H1 (cell line): ENCODE measurements around the gene RNU4-1.
A peak's percentile ranks its signal among the peaks of the same experiment; 100 is the strongest.

Source experiments
- BRCA1 ChIP-seq: IDR thresholded peaks from 2 replicates; pipeline ENCODE4 v1.6.1; 2012; ENCODE audit warnings: low read depth, low read length, improper control_type of control experiment
- EP300 ChIP-seq, 2 experiments: IDR thresholded peaks; 1 replicate in 1 of 2; 2 replicates in 1 of 2; pipeline ENCODE4 v1.6.1; 2011 to 2012; ENCODE audit warnings: low read depth in 2 of 2, low read length in 2 of 2, mild to moderate bottlenecking in 2 of 2, borderline replicate concordance in 1 of 2, inconsistent platforms in 1 of 2, moderate library complexity in 1 of 2
- EZH2 ChIP-seq: fragments of 200-600 bp; sonication (generic); IDR thresholded peaks from 2 replicates; pipeline ENCODE4 v1.7.1; 2012; ENCODE audit warnings: low read depth, mild to moderate bottlenecking, moderate library complexity, low read length, inconsistent platforms; ENCODE audit not compliant: severe bottlenecking
- JUN ChIP-seq: IDR thresholded peaks from 2 replicates; pipeline ENCODE4 v1.6.1; 2011; ENCODE audit warnings: low read depth, mild to moderate bottlenecking, improper control_type of control experiment, low read length
- POLR2A ChIP-seq, 2 experiments: IDR thresholded peaks; 1 replicate in 1 of 2; 2 replicates in 1 of 2; pipeline ENCODE4 v1.6.1; 2011; ENCODE audit warnings: low read depth in 2 of 2, low read length in 2 of 2, mild to moderate bottlenecking in 2 of 2; ENCODE audit errors: control extremely low read depth in 1 of 2
- POLR2AphosphoS5 ChIP-seq: IDR thresholded peaks from 2 replicates; pipeline ENCODE4 v1.6.1; 2011; ENCODE audit warnings: low read depth, low read length
- RAD21 ChIP-seq, 2 experiments: IDR thresholded peaks in 1 of 2; conservative IDR thresholded peaks in 1 of 2; 2 replicates each; pipeline ENCODE4 v1.6.1; 2011; ENCODE audit warnings: low read depth in 2 of 2, low read length in 2 of 2, improper control_type of control experiment in 1 of 2, inconsistent platforms in 1 of 2, mild to moderate bottlenecking in 1 of 2, moderate library complexity in 1 of 2
- SIX5 ChIP-seq: IDR thresholded peaks from 2 replicates; pipeline ENCODE4 v1.6.1; 2011; ENCODE audit warnings: mild to moderate bottlenecking, low read depth, low read length
- SP1 ChIP-seq: IDR thresholded peaks from 2 replicates; pipeline ENCODE4 v1.6.1; 2011; ENCODE audit warnings: low read depth, low read length
- SP4 ChIP-seq: IDR thresholded peaks from 2 replicates; pipeline ENCODE4 v1.6.1; 2012; ENCODE audit warnings: low read length, inconsistent platforms
- YY1 ChIP-seq: IDR thresholded peaks from 2 replicates; pipeline ENCODE4 v1.6.1; 2011; ENCODE audit warnings: low read depth, mild to moderate bottlenecking, low read length
- ZNF274 ChIP-seq: IDR thresholded peaks from 2 replicates; pipeline ENCODE4 v1.7.0; 2012; ENCODE audit warnings: low read length, borderline replicate concordance; ENCODE audit errors: extremely low read depth
- TF ChIP-seq, protein P1 (sequence below), 3 experiments: IDR thresholded peaks; 1 replicate in 2 of 3; 2 replicates in 1 of 3; pipeline versions ENCODE4 v1.5.1 to v1.6.1; 2011; ENCODE audit warnings: low read length in 3 of 3, mild to moderate bottlenecking in 3 of 3, inconsistent platforms in 2 of 3, low read depth in 1 of 3, moderate library complexity in 1 of 3; ENCODE audit not compliant: insufficient read depth in 1 of 3; ENCODE audit errors: control extremely low read depth in 1 of 3
- TF ChIP-seq, protein P2 (sequence below): IDR thresholded peaks from 2 replicates; pipeline ENCODE4 v1.6.1; 2012; ENCODE audit warnings: inconsistent platforms

DNA sequence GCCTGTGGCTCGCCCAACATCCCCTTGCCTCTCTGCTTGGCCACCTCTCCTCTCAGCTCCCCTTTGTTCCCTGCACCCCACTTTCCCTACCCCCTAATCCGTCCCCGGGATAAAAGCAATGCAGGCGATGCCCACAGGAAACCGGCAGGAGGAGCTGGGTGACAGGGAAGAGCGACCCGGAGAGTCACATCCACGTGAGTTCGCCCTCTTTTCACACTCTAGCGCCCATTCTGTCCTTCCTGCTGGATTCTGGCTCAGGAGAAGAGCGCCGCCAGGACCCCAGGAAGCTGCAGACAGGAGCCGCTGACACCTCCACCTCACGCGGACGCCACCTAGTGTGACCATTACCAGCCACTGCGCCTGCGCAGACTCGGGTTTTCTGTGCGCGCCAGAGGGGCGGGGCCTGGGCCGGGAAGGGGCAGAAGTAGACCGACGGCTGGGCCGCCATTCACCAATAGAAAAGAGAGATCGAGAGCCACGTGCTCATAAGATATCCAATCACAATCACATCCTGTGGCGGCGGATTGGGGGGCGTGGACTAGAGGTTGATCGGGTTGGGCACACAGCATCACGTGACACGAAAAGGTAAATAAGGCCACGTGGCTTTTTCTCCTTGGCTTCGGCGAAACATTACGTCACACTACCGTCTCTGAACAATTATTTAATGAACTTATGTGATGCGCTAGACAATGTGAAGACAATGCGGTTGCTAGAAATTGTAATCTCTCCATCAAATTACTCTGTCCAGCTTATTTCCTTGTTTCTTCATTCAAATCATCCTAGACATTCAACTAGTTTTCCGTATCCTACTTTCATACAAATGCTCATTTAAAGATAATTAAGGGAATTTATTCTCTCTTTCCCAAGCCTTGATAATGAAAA is 24.4 kb upstream of the RNU4-1 start:
- TF ChIP-seq, protein P1, sequence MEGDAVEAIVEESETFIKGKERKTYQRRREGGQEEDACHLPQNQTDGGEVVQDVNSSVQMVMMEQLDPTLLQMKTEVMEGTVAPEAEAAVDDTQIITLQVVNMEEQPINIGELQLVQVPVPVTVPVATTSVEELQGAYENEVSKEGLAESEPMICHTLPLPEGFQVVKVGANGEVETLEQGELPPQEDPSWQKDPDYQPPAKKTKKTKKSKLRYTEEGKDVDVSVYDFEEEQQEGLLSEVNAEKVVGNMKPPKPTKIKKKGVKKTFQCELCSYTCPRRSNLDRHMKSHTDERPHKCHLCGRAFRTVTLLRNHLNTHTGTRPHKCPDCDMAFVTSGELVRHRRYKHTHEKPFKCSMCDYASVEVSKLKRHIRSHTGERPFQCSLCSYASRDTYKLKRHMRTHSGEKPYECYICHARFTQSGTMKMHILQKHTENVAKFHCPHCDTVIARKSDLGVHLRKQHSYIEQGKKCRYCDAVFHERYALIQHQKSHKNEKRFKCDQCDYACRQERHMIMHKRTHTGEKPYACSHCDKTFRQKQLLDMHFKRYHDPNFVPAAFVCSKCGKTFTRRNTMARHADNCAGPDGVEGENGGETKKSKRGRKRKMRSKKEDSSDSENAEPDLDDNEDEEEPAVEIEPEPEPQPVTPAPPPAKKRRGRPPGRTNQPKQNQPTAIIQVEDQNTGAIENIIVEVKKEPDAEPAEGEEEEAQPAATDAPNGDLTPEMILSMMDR (IDR thresholded peaks at IDR 0.05; ENCODE audit: control extremely low read depth in 1 of 3, insufficient read depth in 1 of 3, low read depth in 1 of 3, low read length in 3 of 3), result peak; percentile 28 to 63 (median 45)
- TF ChIP-seq ZNF274 (no peak), SP1 (peak; percentile 70; the same call in 1 of the 2 replicates), EP300 (IDR thresholded peaks at IDR 0.05; ENCODE audit: borderline replicate concordance in 1 of 2, low read depth in 2 of 2, low read length in 2 of 2) (no peak), BRCA1 (no peak), RAD21 (IDR thresholded peaks at IDR 0.05 in 1 of 2, conservative IDR thresholded peaks at IDR 0.05 in 1 of 2; ENCODE audit: low read depth in 2 of 2, low read length in 2 of 2) (peak; percentile 23; a peak in 2 of 4 replicates), SP4 (0 out of 2 replicates have a peak, but pooled peaks have one; percentile 52), EZH2 (no peak), POLR2AphosphoS5 (peak; percentile 49; the same call in 1 of the 2 replicates), JUN (no peak), SIX5 (no peak), YY1 (peak; percentile 38; the same call in 1 of the 2 replicates), POLR2A (IDR thresholded peaks at IDR 0.05; ENCODE audit: control extremely low read depth in 1 of 2, low read depth in 2 of 2, low read length in 2 of 2) (peak in 1 of 2 experiments; percentile 78; a peak in 1 of 3 replicates)
- TF ChIP-seq, protein P2, sequence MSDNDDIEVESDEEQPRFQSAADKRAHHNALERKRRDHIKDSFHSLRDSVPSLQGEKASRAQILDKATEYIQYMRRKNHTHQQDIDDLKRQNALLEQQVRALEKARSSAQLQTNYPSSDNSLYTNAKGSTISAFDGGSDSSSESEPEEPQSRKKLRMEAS, result peak; percentile 99
